Activated naive CD8-positive, alpha-beta T cell treated with anti-CD3 and anti-CD28 coated beads, Interleukin-2, amount 50 U/mL, for 24 hours (primary cell): ENCODE measurements around the gene NRXN3.
A peak's percentile ranks its signal among the peaks of the same experiment; 100 is the strongest.

Experiments
- ATAC-seq: fragments of 150-1000 bp; cut with Tn5 transposase; one replicate; pipeline ENCODE4 v1.10.0; 2021
- DNase-seq: peaks from one replicate; pipeline ENCODE4 v3.0.0; 2021
- H3K27ac Mint-ChIP-seq: one replicate; pipeline ENCODE4 v1.8.0; 2021; ENCODE audit warnings: mild to moderate bottlenecking, mixed read lengths
- H3K27me3 Mint-ChIP-seq: one replicate; pipeline ENCODE4 v1.8.0; 2021; ENCODE audit warnings: mixed read lengths
- H3K36me3 Mint-ChIP-seq: one replicate; pipeline ENCODE4 v1.8.0; 2021; ENCODE audit warnings: low read depth, mixed read lengths
- H3K4me1 Mint-ChIP-seq: one replicate; pipeline ENCODE4 v1.8.0; 2021; ENCODE audit warnings: mixed read lengths
- H3K4me3 Mint-ChIP-seq: one replicate; pipeline ENCODE4 v1.8.0; 2021; ENCODE audit warnings: mild to moderate bottlenecking, moderate library complexity, mixed read lengths
- H3K9me3 Mint-ChIP-seq: one replicate; pipeline ENCODE4 v1.8.0; 2021; ENCODE audit warnings: mixed read lengths

NRXN3 gene

DNA sequence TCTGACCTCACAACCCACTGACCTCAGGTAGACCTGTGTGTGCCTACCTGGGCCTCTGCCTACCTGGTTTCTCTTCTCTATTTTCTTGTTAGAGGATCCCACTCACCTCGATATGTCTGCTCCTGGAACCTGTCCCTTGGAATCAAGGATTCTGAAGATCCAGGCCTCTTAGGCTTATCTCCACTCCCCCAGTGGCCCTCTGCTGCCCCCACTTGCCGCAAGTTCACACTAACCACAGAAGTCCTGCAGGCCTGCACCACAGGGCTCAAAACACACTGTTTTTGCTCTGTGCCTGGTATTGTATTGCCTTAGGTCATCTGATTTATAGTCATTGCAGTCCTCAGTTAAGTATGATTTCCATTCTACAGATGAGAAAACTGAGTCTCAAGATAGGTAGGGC, 15.3 kb upstream of the NRXN3 start:
- ATAC-seq, result no peak
- H3K4me3 Mint-ChIP-seq, result no peak overlapping the region
- no peaks in the 10 kb centered on the region for H3K9me3 Mint-ChIP-seq

DNA sequence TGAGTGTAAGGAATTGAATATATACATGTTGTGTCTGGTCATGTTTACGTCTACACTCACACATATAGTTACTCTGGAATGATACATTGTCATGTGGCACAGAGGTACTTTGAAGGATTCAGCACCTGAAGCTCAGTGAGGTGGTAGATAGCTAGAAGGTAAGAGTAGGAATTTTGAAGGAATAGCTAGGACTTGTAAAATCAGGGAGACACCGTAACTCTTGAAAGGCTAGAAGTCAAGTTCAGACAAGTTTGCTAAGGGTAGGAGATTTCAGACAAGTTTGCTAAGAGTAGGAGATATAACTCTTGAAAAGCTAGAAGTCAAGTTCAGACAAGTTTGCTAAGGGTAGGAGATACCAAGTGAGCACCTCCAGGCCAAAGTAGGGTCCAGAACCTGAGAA, 14.0 kb upstream of the NRXN3 start:
- Mint-ChIP-seq H3K27me3 (peaks cover 10% of the 10 kb centered on the region), H3K9me3 (no peaks in the 10 kb centered on the region), H3K4me1 (no peaks in the 10 kb centered on the region), H3K4me3 (no peak overlapping the region), H3K36me3 (no peaks in the 10 kb centered on the region), H3K27ac (no peak overlapping the region)
- ATAC-seq (no peak), DNase-seq (no peak)

More for the DNA sequence above, 15.3 kb upstream of the NRXN3 start:
- H3K36me3 Mint-ChIP-seq, result no peaks in the 10 kb centered on the region
- no peak overlapping the region for H3K27ac Mint-ChIP-seq
- peaks cover 7% of the 10 kb centered on the region for H3K27me3 Mint-ChIP-seq
- no peaks in the 10 kb centered on the region for H3K4me1 Mint-ChIP-seq
- DNase-seq, result no peak

GRCh38 chr14:78157494-78158437, 12.4 kb upstream of the NRXN3 start:
- Mint-ChIP-seq H3K27me3 (peaks cover 14% of the 10 kb centered on the region), H3K9me3 (no peaks in the 10 kb centered on the region), H3K4me1 (no peaks in the 10 kb centered on the region), H3K36me3 (no peaks in the 10 kb centered on the region), H3K4me3 (no peak overlapping the region), H3K27ac (no peak overlapping the region)
- ATAC-seq, result no peak
- no peak for DNase-seq

DNA sequence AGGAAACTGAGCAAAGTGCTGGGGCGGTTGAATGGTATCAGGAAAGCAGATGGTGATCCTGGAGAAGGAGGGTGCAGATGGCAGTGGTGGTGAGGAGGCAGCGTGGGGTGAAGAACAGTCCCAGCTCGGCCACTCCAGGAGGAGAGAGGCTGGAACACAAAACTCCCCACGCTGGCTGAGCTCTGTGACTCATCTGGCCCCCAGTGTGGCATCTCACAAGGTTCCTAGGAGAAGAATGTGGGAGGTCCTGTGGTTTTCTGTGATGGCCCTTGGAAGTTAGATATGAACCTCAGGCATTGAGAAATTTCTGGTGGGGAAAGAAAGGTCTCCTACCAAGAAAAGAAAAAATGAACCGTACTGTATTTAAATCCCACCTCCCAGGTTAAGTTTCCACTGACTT, 8.0 kb upstream of the NRXN3 start:
- Mint-ChIP-seq H3K27ac (no peak overlapping the region), H3K36me3 (no peaks in the 10 kb centered on the region), H3K27me3 (peaks cover 22% of the 10 kb centered on the region), H3K4me1 (no peaks in the 10 kb centered on the region), H3K9me3 (no peaks in the 10 kb centered on the region), H3K4me3 (no peak overlapping the region)
- ATAC-seq (no peak), DNase-seq (no peak)

DNA sequence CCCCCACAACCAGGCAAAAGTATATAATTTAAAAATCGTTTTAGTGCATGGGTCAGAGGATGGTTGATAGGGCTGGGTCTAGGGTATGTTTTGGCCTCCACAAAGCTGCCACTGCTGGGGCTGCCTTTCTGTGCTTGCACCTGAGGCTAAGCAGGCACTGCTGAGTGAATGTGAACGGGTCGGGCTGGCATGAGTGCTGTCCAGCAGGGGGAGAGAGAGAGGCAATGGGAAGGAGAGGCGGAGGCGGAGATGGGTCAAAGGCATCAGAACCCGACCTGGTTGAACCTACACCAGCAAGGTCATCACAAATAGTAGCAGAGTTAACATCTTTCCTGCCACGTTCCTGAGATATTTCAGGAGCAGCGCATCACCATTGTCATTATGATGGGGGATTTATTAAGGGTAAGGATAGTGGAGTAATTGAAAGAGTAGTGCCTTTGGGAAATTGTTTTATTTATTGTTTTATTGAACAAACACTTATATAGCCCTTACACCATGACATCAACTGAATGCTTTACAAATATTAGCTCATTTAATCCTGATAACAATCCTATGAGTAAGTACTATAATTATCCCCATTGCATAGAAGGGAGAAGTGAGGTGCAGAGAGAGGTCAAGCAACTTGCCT, 5.8 kb upstream of the NRXN3 start:
- Mint-ChIP-seq H3K9me3 (no peaks in the 10 kb centered on the region), H3K4me1 (no peaks in the 10 kb centered on the region), H3K27ac (no peak overlapping the region), H3K4me3 (no peak overlapping the region), H3K27me3 (peaks cover 26% of the 10 kb centered on the region), H3K36me3 (no peaks in the 10 kb centered on the region)
- ATAC-seq (peak; percentile 59), DNase-seq (peak; percentile 10)

- DNase-seq, result no peak
- no peaks in the 10 kb centered on the region for H3K36me3 Mint-ChIP-seq
- no peak overlapping the region for H3K4me3 Mint-ChIP-seq
- ATAC-seq, result no peak
- no peaks in the 10 kb centered on the region for H3K9me3 Mint-ChIP-seq
- H3K4me1 Mint-ChIP-seq, result no peaks in the 10 kb centered on the region
- peaks cover 23% of the 10 kb centered on the region for H3K27me3 Mint-ChIP-seq
- H3K27ac Mint-ChIP-seq, result no peak overlapping the region
These were observed 2.3 kb downstream of the NRXN3 start for GRCh38 chr14:78172428-78172827.

DNA sequence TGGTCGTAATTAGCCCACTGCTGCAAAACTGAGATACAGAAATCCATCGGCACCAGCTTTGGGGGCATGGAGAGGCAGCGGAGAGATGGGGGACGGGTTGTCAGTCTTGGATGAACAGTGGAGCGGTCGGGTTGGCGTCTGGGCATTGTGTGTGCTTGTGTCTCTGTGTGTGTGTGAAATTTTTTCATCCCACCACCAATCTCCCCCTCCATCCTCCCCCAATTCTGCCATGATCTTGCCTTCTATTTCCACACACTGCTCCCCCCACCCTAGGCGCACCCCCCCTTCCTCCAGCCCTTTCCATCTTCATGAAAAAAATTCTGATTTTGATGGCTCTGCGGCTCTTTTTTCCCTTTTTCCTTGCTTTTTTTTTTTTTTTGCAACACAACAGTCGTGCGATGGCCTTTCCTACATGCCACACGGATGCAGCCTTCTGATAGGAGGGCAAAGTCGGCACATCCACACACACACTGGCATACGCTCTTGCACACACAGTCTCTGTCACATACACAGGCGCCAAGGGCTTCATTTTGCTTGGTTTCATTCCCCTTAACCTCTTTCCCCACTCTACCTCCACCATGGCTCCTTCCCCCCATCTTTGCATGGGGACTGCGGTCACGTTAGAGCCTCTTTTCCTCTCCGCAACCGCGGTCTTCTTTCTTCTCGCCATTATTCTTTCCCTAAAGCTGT, 3.3 kb downstream of the NRXN3 start:
- no peaks in the 10 kb centered on the region for H3K9me3 Mint-ChIP-seq
- no peaks in the 10 kb centered on the region for H3K4me1 Mint-ChIP-seq
- H3K27ac Mint-ChIP-seq, result no peak overlapping the region
- no peaks in the 10 kb centered on the region for H3K36me3 Mint-ChIP-seq
- DNase-seq, result no peak
- no peak for ATAC-seq
- no peak overlapping the region for H3K4me3 Mint-ChIP-seq
- peaks cover 23% of the 10 kb centered on the region for H3K27me3 Mint-ChIP-seq

DNA sequence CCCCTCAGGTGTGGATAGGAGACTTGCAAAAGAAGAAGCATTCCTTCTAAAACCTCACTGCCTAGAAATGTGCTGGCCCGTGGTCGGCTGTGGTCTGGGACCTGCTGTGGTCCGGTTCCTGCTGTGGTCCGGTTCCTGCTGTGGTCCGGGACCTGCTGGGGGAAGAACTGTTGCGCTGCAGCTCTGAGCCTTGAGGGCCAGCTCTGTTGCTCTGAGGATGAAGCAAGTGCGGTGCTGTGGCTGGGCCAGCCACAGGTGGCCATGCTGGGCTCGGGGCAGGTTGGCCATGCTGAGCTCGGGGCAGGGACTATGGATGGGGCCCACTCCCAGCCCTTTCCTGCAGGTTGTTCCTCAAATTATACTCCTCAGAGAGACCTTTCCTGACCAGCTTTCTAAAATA, 5.2 kb downstream of the NRXN3 start:
- H3K27me3 Mint-ChIP-seq, result peaks cover 13% of the 10 kb centered on the region
- no peaks in the 10 kb centered on the region for H3K9me3 Mint-ChIP-seq
- DNase-seq (no peak), ATAC-seq (no peak)
- no peak overlapping the region for H3K27ac Mint-ChIP-seq
- H3K4me1 Mint-ChIP-seq, result no peaks in the 10 kb centered on the region
- no peak overlapping the region for H3K4me3 Mint-ChIP-seq
- H3K36me3 Mint-ChIP-seq, result no peaks in the 10 kb centered on the region

- Mint-ChIP-seq H3K9me3 (no peaks in the 10 kb centered on the region), H3K27me3 (peaks cover 6% of the 10 kb centered on the region), H3K27ac (no peak overlapping the region), H3K4me1 (no peaks in the 10 kb centered on the region), H3K4me3 (no peak overlapping the region), H3K36me3 (no peaks in the 10 kb centered on the region)
- ATAC-seq (no peak), DNase-seq (no peak)
These were observed 7.9 kb downstream of the NRXN3 start for GRCh38 chr14:78178071-78178470.

DNA sequence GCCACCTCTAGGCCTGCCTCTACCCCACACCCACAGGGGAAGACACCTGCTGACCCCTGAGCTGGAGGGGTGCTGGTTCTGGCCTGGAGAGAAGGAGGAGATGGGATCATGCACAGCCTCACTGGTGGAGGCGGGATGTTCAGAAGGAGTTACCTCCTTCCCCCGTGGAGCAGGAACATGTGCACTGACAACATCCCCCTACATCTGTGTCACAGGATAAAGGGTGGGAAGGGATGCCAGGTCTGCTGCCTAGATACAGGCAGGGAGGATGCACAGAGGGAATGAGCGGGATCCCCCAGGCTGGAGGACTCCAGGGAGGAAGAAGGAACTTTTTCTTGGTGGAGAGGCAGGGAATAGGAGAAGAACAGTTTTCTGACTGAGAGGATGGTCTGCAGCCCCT, 8.8 kb downstream of the NRXN3 start:
- DNase-seq (no peak), ATAC-seq (no peak)
- no peaks in the 10 kb centered on the region for H3K36me3 Mint-ChIP-seq
- H3K9me3 Mint-ChIP-seq, result no peaks in the 10 kb centered on the region
- no peak overlapping the region for H3K27ac Mint-ChIP-seq
- H3K4me3 Mint-ChIP-seq, result no peak overlapping the region
- peaks cover 8% of the 10 kb centered on the region for H3K27me3 Mint-ChIP-seq
- no peaks in the 10 kb centered on the region for H3K4me1 Mint-ChIP-seq

DNA sequence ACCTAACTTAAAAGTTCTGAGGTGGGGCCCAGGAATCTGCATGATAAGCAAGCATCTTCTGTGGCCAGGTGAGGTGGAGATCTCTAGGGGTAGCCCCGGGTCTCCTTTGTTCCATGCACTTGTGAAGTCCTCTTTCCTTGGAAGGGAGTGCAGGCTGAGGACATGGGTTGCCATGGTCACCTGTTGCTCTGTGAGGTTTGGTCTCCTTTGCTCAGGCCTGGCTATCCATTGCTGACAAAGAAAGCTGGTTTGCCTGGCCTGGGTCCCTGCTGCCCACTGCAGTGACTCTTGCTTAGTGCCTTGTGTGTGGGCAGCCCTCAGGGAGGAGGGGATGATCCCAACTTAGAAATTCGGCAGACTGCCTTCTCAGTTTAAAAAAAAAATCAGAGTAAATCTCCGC, 11.1 kb downstream of the NRXN3 start:
- H3K4me1 Mint-ChIP-seq, result no peaks in the 10 kb centered on the region
- H3K4me3 Mint-ChIP-seq, result no peak overlapping the region
- no peak for DNase-seq
- no peak overlapping the region for H3K27ac Mint-ChIP-seq
- H3K36me3 Mint-ChIP-seq, result no peaks in the 10 kb centered on the region
- ATAC-seq, result no peak
- H3K9me3 Mint-ChIP-seq, result no peaks in the 10 kb centered on the region
- peaks cover 4% of the 10 kb centered on the region for H3K27me3 Mint-ChIP-seq

GRCh38 chr14:78182722-78183121, 12.5 kb downstream of the NRXN3 start:
- ATAC-seq, result no peak
- Mint-ChIP-seq H3K27ac (no peak overlapping the region), H3K27me3 (peaks cover 2% of the 10 kb centered on the region), H3K9me3 (no peaks in the 10 kb centered on the region), H3K4me3 (no peak overlapping the region), H3K36me3 (no peaks in the 10 kb centered on the region), H3K4me1 (no peaks in the 10 kb centered on the region)
- DNase-seq, result no peak

DNA sequence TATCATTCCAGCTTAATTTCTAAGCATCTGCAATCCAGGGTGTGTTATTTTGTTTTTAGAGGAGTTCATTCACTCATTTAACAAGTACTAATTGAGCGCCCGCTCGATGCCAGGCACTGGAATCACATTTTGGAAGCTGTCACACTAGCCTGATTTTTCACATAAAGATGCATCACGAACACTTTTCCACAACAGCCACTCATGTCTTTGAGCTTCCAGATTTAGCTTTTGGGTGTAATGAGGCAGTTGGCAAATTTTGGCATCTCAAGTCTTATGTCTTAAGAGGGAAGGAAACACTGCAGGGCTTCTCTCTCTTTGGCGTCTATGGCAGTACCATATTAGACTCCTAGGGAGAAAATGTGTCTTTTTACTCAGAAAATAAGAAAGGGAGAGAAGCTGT, 14.0 kb downstream of the NRXN3 start:
- Mint-ChIP-seq H3K27ac (no peak overlapping the region), H3K36me3 (no peaks in the 10 kb centered on the region), H3K4me3 (no peak overlapping the region), H3K4me1 (no peaks in the 10 kb centered on the region), H3K27me3 (peaks cover 2% of the 10 kb centered on the region), H3K9me3 (no peaks in the 10 kb centered on the region)
- DNase-seq (no peak), ATAC-seq (no peak)

GRCh38 chr14:78186277-78186676, 16.1 kb downstream of the NRXN3 start:
- Mint-ChIP-seq H3K27ac (no peak overlapping the region), H3K4me3 (no peak overlapping the region), H3K4me1 (no peaks in the 10 kb centered on the region), H3K27me3 (peaks cover 2% of the 10 kb centered on the region), H3K9me3 (no peaks in the 10 kb centered on the region), H3K36me3 (no peaks in the 10 kb centered on the region)
- no peak for DNase-seq
- no peak for ATAC-seq

- Mint-ChIP-seq H3K9me3 (no peaks in the 10 kb centered on the region), H3K4me1 (no peaks in the 10 kb centered on the region), H3K36me3 (no peaks in the 10 kb centered on the region), H3K27ac (no peak overlapping the region), H3K27me3 (no peaks in the 10 kb centered on the region), H3K4me3 (no peak overlapping the region)
- DNase-seq (no peak), ATAC-seq (no peak)
These were observed 18.7 kb downstream of the NRXN3 start for GRCh38 chr14:78188882-78189281.
